ENCODE measurements around the gene C2orf68.

GRCh38 chr2:85575739-85576138, 36.1 kb downstream of the C2orf68 start:
- TF ChIP-seq POLR2A (IDR thresholded peaks at IDR 0.05; ENCODE audit: control extremely low read depth in 1 of 2, low read depth in 2 of 2, low read length in 2 of 2) (no peak), CHD1 (IDR thresholded peaks at IDR 0.05; ENCODE audit: low read depth, low read length) (no peak), EP300 (IDR thresholded peaks at IDR 0.05; ENCODE audit: borderline replicate concordance in 1 of 2, low read depth in 2 of 2, low read length in 2 of 2) (no peak), CTCF (IDR thresholded peaks at IDR 0.05; ENCODE audit: control extremely low read depth in 1 of 3, insufficient read depth in 1 of 3, low read depth in 1 of 3, low read length in 3 of 3) (no peak), RAD21 (IDR thresholded peaks at IDR 0.05 in 1 of 2, conservative IDR thresholded peaks at IDR 0.05 in 1 of 2; ENCODE audit: low read depth in 2 of 2, low read length in 2 of 2) (no peak), CBX8 (IDR thresholded peaks at IDR 0.05; ENCODE audit: borderline replicate concordance, low read depth, low read length) (no peak), SP4 (IDR thresholded peaks at IDR 0.05; ENCODE audit: low read length) (no peak), YY1 (IDR thresholded peaks at IDR 0.05; ENCODE audit: low read depth, low read length) (no peak), EZH2 (IDR thresholded peaks at IDR 0.05; ENCODE audit: low read depth, low read length, severe bottlenecking) (no peak), CBX5 (IDR thresholded peaks at IDR 0.05; ENCODE audit: low read depth, low read length) (no peak), TAF1 (IDR thresholded peaks at IDR 0.05; ENCODE audit: low read depth, low read length) (no peak)
